ENCODE results near the gene EXOC6B.

The EXOC6B gene

DNA sequence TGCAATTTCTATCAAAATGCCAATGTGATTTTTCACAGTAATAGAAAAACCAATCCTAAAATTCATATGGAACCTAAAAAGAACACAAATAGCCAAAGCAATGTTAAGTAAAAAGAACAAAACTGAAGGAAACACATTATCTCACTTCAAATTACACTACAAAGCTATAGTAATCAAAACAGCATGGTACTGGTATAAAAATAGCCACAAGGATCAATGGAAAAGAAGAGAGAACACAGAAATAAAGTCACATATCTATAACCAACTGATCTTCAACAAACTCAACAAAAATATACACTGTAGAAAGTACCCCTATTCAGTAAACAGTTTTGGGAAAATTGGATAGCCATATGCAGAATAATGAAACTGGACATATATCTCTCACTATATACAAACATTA lies 426.0 kb downstream of the EXOC6B start:
- no peak for DNase-seq
- TF ChIP-seq, protein P1, sequence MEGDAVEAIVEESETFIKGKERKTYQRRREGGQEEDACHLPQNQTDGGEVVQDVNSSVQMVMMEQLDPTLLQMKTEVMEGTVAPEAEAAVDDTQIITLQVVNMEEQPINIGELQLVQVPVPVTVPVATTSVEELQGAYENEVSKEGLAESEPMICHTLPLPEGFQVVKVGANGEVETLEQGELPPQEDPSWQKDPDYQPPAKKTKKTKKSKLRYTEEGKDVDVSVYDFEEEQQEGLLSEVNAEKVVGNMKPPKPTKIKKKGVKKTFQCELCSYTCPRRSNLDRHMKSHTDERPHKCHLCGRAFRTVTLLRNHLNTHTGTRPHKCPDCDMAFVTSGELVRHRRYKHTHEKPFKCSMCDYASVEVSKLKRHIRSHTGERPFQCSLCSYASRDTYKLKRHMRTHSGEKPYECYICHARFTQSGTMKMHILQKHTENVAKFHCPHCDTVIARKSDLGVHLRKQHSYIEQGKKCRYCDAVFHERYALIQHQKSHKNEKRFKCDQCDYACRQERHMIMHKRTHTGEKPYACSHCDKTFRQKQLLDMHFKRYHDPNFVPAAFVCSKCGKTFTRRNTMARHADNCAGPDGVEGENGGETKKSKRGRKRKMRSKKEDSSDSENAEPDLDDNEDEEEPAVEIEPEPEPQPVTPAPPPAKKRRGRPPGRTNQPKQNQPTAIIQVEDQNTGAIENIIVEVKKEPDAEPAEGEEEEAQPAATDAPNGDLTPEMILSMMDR (IDR thresholded peaks at IDR 0.05; ENCODE audit: low read depth, low read length) = no peak
- H3K4me3 ChIP-seq (ENCODE audit: low read depth, low read length) = no peak overlapping the region

GRCh38 chr2:72395096-72395495 lies 430.7 kb downstream of the EXOC6B start:
- Histone ChIP-seq H3K9me3 (ENCODE audit: severe bottlenecking) (peaks cover 5% of the 10 kb centered on the region), H3K4me3 (ENCODE audit: low read depth, low read length) (no peak overlapping the region), H3K27ac (no peak overlapping the region), H3K27me3 (ENCODE audit: insufficient read depth, low read depth, severe bottlenecking) (no peaks in the 10 kb centered on the region), H3K36me3 (no peaks in the 10 kb centered on the region)
- TF ChIP-seq, protein P1 (IDR thresholded peaks at IDR 0.05; ENCODE audit: low read depth, low read length) = no peak
- DNase-seq = no peak

More for the DNA sequence above, 426.0 kb downstream of the EXOC6B start:
- H3K36me3 ChIP-seq = no peaks in the 10 kb centered on the region
- no peak overlapping the region for H3K27ac ChIP-seq
- no peaks in the 10 kb centered on the region for H3K27me3 ChIP-seq (ENCODE audit: insufficient read depth, low read depth, severe bottlenecking)
- H3K9me3 ChIP-seq (ENCODE audit: severe bottlenecking) = peaks cover 5% of the 10 kb centered on the region

- Histone ChIP-seq H3K27me3 (ENCODE audit: insufficient read depth, low read depth, severe bottlenecking) (no peaks in the 10 kb centered on the region), H3K36me3 (no peaks in the 10 kb centered on the region), H3K4me3 (ENCODE audit: low read depth, low read length) (no peak overlapping the region), H3K27ac (no peak overlapping the region), H3K9me3 (ENCODE audit: severe bottlenecking) (no peaks in the 10 kb centered on the region)
- TF ChIP-seq, protein P1 (IDR thresholded peaks at IDR 0.05; ENCODE audit: low read depth, low read length) = no peak
- no peak for DNase-seq
Measured at GRCh38 chr2:72394541-72395070, 431.2 kb downstream of the EXOC6B start.

- Histone ChIP-seq H3K27me3 (ENCODE audit: insufficient read depth, low read depth, severe bottlenecking) (no peaks in the 10 kb centered on the region), H3K36me3 (no peaks in the 10 kb centered on the region), H3K4me3 (ENCODE audit: low read depth, low read length) (no peak overlapping the region), H3K27ac (no peak overlapping the region), H3K9me3 (ENCODE audit: severe bottlenecking) (no peaks in the 10 kb centered on the region)
- TF ChIP-seq, protein P1 (IDR thresholded peaks at IDR 0.05; ENCODE audit: low read depth, low read length) = no peak
- DNase-seq = no peak
Measured at GRCh38 chr2:72389447-72389846, 436.4 kb downstream of the EXOC6B start.

GRCh38 chr2:72388263-72388662 lies 437.6 kb downstream of the EXOC6B start:
- Histone ChIP-seq H3K36me3 (no peaks in the 10 kb centered on the region), H3K27ac (no peak overlapping the region), H3K27me3 (ENCODE audit: insufficient read depth, low read depth, severe bottlenecking) (no peaks in the 10 kb centered on the region), H3K4me3 (ENCODE audit: low read depth, low read length) (no peak overlapping the region), H3K9me3 (ENCODE audit: severe bottlenecking) (no peaks in the 10 kb centered on the region)
- TF ChIP-seq, protein P1 (IDR thresholded peaks at IDR 0.05; ENCODE audit: low read depth, low read length) = no peak
- no peak for DNase-seq

GRCh38 chr2:72386288-72386687 lies 439.5 kb downstream of the EXOC6B start:
- no peaks in the 10 kb centered on the region for H3K27me3 ChIP-seq (ENCODE audit: insufficient read depth, low read depth, severe bottlenecking)

More at GRCh38 chr2:72386288-72386687, 439.5 kb downstream of the EXOC6B start:
- H3K4me3 ChIP-seq (ENCODE audit: low read depth, low read length) = no peak overlapping the region
- TF ChIP-seq, protein P1 (IDR thresholded peaks at IDR 0.05; ENCODE audit: low read depth, low read length) = no peak
- H3K9me3 ChIP-seq (ENCODE audit: severe bottlenecking) = no peaks in the 10 kb centered on the region
- no peaks in the 10 kb centered on the region for H3K36me3 ChIP-seq
- H3K27ac ChIP-seq = no peak overlapping the region
- no peak for DNase-seq
